CD4-positive, alpha-beta T cell treated with Interleukin-21 for 1 hour (primary cell): ENCODE results near the gene OR5M8.

Source experiments
- DNase-seq: peaks from one replicate; pipeline ENCODE4 v3.0.0-alpha.2; 2020

OR5M8 gene

DNA sequence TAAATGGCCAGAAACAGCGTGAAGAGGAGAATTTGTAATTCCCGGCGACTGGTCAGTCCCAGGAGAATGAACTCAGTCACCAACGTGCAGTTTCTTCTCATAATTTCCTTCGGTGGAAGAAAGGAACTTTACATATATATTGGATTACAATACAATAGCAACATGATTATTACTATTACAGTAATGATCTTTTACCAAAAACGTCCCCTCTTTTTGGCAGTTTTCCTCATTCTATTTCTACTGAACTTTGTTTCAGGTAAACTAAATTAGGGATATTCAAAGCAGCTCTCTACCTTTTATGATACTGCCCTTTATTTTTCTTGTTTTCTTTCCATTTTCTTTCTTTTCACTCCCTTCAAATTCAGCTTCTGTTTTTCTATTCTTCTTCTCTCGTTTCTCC, at the start of gene OR5M8:
OR5M8 (minus strand) TSS at position 101 of the 400 bp plus-strand sequence; CDS start at position 101, 0 bp downstream.
- DNase-seq = no peak

DNA sequence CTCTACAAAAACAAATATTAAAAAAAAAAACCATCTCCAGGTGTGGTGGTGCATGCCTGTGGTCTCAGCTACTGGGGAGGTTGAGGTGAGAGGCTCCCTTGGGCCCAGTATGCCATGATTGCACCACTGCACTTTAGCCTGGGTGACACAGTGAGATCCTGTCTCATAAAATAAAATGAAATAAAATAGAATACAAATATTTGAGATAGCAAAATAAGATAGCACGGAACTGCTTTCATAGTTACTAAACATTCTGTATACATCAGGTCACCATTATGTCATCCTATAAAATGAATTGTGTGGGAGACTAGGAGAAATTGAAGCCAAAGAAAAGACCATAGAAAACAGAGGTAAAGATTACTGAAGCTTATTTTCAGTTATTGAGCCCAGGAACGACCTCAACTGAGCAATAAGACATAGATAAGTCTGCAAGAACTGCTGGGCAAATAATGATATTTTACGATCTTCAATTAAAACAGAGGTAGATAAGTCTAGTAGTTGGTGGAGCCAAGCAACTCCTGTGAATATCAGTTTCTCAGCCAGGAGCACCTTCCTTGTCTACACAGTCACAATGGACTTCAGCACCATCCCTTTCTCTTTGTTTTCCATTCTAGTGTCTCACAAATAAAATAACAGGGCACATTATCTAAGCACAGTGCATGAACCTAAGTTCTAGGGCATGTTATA, 42.0 kb upstream of the OR5M8 start:
- no peak for DNase-seq

DNA sequence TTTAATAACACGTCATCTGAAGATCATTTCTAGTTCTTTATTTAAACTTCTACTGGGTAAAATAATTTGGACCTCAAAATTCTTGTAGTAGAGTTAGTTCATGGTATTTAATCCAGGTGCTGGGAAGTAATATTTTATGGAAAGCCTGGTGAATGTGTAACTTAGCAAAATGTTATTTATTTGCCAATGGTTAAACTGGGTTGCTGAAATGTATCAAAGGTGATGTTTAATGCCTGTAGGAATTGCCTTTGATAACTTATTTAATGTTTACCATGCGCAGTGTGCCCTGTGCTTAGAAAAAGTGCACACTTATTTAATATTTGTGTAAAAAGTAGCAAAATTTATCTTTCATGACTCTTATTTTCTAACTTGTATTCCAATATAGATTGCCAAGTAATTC, 40.7 kb upstream of the OR5M8 start:
- no peak for DNase-seq

DNA sequence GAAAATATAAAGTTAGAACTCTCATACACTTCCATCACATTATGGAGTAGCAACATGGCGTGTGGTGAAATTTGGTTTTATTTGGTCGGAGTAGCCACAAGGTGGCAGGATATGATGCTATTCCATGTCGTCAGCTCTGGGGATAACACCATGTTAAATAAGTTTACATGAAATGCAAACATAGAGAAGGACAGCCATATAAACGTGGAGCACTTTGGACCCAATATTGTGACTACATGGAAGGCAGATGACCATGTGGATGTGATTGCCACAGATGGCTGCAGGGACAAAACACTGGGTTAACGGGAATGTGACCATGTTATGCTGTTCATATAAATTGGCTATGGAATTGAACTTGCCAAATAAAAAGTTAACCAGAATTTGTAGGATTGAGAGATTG, 30.8 kb upstream of the OR5M8 start:
- no peak for DNase-seq

DNA sequence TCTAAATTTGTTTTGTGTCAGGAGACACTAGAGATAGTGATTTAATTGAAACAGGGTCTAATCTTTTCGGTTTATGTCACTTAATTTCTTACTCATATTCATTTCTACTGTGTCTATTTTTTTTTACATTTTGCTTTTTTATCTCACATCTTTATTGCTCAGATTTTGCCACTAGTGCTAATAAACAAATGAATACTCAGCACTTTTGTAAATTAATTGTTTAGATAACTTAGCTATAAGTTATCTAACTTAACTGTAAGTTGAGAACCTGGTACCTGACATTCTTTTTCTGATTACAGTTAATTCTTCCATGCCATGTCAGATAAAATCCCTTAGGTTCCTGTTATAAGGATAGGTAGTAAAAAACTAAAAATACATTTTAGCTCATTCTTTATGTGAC, 22.1 kb upstream of the OR5M8 start:
- no peak for DNase-seq

DNA sequence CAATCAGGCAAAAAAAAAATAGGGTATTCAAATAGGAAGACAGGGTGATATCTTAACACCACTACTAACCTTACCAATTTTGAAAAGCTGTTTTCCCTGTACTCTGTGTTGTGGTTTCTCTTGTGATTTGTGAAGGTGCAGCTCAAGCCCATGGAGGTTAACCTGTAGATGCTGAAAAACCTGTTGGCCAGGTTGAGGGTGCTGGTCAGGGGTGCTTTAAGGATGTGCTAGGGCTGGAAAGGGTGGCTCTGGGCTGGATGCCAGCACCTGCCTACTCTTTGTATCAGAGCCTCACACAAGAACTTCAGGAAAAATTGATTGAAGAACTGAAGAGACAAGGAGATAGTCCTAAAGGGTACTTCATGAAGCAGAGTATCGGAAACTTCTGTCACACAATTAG, 18.3 kb upstream of the OR5M8 start:
- DNase-seq = no peak

DNA sequence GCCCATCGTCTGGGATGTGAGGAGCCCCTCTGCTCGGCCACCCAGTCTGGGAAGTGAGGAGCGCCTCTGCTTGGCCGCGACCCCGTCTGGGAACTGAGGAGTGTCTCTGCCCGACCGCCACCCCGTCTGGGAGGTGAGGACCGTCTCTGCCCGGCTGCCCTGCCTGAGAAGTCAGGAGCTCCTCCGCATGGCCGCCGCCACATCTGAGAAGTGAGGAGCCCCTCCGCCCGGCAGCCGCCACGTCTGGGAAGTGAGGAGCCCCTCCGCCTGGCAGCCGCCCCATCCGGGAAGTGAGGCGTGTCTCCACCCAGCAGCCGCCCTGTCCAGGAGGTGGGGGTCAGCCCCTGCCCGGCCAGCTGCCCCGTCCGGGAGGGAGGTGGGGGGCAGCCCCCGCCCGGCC, 5.8 kb upstream of the OR5M8 start:
- no peak for DNase-seq

DNA sequence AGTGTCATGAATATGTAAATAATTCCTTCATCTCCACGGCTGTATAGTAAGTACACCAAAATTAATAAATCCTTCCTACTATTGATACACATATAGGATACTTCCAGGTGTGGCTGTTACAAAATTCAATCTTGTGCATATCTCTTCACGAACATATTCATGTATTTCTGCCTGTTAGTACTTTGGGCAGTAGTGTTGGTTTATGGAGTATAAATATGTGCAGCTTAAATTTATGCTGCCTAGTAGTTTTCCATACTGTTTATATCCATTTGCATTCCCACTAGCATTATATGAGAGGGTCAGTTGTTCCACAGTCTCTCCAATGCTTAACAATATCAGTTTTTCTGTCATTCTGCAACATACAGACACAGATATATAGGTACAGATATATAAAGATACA, 3.9 kb upstream of the OR5M8 start:
- no peak for DNase-seq

DNA sequence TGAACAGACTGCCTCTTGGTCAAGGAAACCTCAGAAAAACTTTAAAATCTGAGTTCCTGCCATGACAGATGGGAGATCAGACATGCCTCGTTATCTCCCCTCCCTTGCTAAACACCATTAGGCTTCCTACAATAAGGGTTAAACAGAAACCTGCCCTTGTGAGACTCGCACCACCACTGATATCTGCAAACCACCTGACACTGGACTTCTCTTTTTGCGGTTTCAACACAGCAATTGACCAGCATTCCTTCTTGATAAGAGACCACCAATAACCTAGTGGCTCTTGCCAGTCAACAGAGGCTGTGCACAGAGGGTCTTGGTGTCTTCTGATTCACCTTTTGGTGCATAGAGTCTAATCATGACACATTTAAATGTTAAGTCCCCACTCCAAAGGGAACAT, 4.4 kb downstream of the OR5M8 start:
- no peak for DNase-seq

DNA sequence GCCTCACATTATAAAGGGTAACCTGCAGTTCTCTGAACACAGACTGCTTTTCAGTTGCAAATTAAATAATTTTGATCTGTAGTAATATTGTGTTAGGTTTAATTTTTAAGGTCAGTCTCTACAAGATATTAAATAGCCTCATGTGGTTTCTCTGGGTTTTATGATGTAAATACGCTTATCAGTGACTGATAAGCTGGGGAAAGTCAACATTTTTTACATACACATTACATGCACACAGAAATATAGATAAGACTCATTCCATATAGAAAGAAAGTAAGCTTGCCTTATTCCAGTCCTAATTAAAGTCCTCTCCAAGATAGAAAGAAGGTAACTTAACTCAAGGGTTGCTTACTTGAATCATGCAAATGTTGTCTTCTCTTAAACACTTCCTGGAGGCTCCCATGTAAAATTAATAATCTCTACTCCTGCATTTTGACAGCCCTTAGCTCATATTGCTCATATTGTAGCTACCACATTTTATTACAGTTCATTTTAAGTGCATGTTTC, 16.4 kb downstream of the OR5M8 start:
- no peak for DNase-seq

DNA sequence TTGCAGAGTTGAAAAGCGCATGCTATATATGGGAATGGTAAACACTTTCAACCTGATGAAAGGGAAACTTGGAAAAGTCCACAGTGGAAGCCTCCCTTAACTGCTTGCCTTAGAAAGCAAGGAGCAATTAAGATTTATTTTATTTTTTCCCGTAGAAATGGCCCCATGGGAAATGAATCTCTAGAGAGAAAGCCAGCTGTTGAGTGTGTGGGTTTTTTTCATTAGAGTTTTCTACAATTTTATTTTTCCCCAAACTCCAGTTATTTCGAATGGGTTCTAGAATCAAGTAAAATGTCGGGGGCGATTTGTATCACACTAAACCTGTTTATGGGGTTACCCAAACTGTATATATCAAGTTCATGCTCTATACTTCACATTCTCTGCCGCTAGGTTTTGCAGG, 17.9 kb downstream of the OR5M8 start, which contains the start of gene OR5M3:
OR5M3 (minus strand) TSS at position 101 of the 400 bp plus-strand sequence. CDS start 2,855 bp downstream, outside the sequence.
- no peak for DNase-seq

DNA sequence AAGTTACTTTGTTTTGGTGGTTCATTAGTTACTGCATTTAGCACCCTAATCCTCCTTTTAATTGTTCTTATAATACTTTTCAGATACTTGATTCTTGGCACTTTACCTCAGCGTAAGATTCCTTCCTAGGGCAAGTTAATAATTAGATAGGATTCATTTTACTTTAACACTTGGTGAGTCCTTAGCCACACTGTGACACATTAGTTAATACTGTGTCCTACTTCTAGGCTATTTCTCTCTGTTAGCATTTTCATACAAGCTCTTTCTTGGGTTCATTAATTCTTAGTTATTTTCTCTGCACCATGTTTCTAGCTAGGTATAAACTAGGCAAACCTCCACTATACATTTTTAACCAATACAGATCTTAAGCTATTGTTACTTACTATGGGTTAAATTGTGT, 34.1 kb downstream of the OR5M8 start:
- DNase-seq = no peak

DNA sequence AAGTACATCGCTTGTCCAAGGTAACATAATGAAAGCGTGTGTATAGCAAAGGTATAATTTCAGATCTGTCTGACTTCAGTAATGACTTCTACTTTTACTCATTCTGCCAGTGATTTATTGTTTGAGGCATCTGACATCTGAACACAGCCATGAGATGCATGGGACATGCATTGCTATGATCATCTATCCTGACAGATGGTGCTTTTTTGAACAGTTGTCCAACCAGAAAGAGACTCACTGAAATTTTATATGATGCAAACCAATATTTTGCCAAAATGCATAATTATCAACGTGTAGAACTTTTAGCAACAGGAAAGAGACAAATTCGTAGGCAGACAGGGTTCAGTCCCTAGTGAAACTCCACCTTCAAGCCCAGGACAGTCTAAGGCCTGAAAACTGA, 37.6 kb downstream of the OR5M8 start:
- no peak for DNase-seq
